Testis (tissue), 3 donors: Measurements from ENCODE around the gene CDK14. TPM values are rescaled to one million over a fixed set of nuclear protein-coding genes. Genes with fewer than 3 reads are reported as not detected.

ENCODE experiments used
- DNase-seq: peaks from one replicate; pipeline ENCODE4 v3.0.0-alpha.2; 2019
- H3K27ac ChIP-seq, 2 donors: fragments of 200-600 bp; sonication (generic); one replicate each; pipeline ENCODE4 v1.5.1; 2019
- H3K27me3 ChIP-seq: fragments of 200-600 bp; sonication (generic); one replicate; pipeline ENCODE4 v1.5.1; 2019
- H3K36me3 ChIP-seq: fragments of 200-600 bp; sonication (generic); one replicate; pipeline ENCODE4 v1.5.1; 2017; ENCODE audit warnings: low read depth; ENCODE audit errors: missing control alignments
- H3K4me1 ChIP-seq: fragments of 200-600 bp; sonication (generic); one replicate; pipeline ENCODE4 v1.5.1; 2019
- H3K4me3 ChIP-seq, 2 donors: fragments of 200-600 bp; sonication (generic); one replicate each; pipeline ENCODE4 v1.5.1; 2017 to 2019
- H3K9me3 ChIP-seq: fragments of 200-600 bp; sonication (generic); one replicate; pipeline ENCODE4 v1.5.1; 2017
- POLR2A ChIP-seq: fragments of 450-650 bp; IDR thresholded peaks from one replicate; pipeline ENCODE4 v1.6.1; 2017; ENCODE audit warnings: antibody characterized with exemption, mild to moderate bottlenecking, moderate library complexity
- WGBS, 2 donors: methylation state at CpG; one replicate each; pipeline ENCODE4 v1.1.5; 2018; 5-methylcytosine and 5-hydroxymethylcytosine counted together
- intact Hi-C: fragments of 100-400 bp; cut with DNase I; formaldehyde crosslinking; loops from one replicate; pipeline ENCODE4 v1.15.1; 2023; ENCODE audit warnings: low total_unique reads
- polyA plus RNA-seq: library from polyadenylated mRNA; stranded (reverse); fragments of 350-450 nt; fragmentation: Illumina TruSeq; extraction: RNeasy Lipid Tissue Mini Kit (QIAGEN cat#74804); gene quantifications from one replicate; pipeline ENCODE4 v1.2.3, GENCODE V29; 2014; ENCODE audit warnings: low read depth, low replicate concordance; ENCODE audit not compliant: insufficient read depth
- total RNA-seq, 2 donors: library from RNA; depleted of rRNA; stranded (reverse); fragments of >200 nt; gene quantifications; one replicate each; pipeline ENCODE4 v1.2.3, GENCODE V29; 2016
- TF ChIP-seq, protein P1 (sequence below), 3 experiments: fragments of 450-650 bp in 2 of 3; fragments of 200-600 bp in 1 of 3; sonication (generic) in 1 of 3; IDR thresholded peaks; one replicate each; pipeline ENCODE4 v1.5.1; 2016 to 2019; ENCODE audit warnings: antibody characterized with exemption in 3 of 3, mild to moderate bottlenecking in 2 of 3, moderate library complexity in 1 of 3

CDK14 gene
- total and polyA plus RNA-seq, 3 donors from 2014 or later = 18.9 to 22.7 (median 19.5) TPM

DNA sequence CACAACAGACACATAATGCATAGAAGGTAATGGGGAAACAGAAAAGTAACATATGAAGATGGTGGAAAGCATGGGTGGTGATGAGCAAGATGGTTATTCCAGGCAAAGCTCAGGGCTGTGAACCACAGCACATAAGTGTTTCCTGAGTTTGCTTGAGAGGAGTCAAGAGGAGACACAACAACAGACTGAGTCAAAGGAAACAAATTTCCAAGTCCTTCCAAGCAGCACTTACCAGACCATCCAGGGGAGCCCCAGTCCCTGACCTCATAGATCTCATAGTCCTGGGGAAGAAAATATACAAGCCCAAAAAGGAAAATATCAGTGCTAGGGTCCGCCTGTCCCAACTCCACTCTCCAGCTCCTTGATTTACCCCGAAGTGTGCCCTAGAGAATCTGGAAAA is 451.5 kb downstream of the CDK14 start:
- DNase-seq = no peak
- TF ChIP-seq, protein P1, sequence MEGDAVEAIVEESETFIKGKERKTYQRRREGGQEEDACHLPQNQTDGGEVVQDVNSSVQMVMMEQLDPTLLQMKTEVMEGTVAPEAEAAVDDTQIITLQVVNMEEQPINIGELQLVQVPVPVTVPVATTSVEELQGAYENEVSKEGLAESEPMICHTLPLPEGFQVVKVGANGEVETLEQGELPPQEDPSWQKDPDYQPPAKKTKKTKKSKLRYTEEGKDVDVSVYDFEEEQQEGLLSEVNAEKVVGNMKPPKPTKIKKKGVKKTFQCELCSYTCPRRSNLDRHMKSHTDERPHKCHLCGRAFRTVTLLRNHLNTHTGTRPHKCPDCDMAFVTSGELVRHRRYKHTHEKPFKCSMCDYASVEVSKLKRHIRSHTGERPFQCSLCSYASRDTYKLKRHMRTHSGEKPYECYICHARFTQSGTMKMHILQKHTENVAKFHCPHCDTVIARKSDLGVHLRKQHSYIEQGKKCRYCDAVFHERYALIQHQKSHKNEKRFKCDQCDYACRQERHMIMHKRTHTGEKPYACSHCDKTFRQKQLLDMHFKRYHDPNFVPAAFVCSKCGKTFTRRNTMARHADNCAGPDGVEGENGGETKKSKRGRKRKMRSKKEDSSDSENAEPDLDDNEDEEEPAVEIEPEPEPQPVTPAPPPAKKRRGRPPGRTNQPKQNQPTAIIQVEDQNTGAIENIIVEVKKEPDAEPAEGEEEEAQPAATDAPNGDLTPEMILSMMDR (IDR thresholded peaks at IDR 0.05) = no peak
- no peak for TF ChIP-seq POLR2A
- Histone ChIP-seq H3K4me3 (no peak overlapping the region), H3K36me3 (no peaks in the 10 kb centered on the region), H3K9me3 (no peaks in the 10 kb centered on the region), H3K27me3 (no peaks in the 10 kb centered on the region), H3K27ac (peak overlapping the region; percentile 14 to 64), H3K4me1 (peaks cover 8% of the 10 kb centered on the region)
- intact Hi-C loops = no loop called here
- WGBS, 2 donors = 73 to 82% methylated on average over 2 of the region's 2 CpGs

DNA sequence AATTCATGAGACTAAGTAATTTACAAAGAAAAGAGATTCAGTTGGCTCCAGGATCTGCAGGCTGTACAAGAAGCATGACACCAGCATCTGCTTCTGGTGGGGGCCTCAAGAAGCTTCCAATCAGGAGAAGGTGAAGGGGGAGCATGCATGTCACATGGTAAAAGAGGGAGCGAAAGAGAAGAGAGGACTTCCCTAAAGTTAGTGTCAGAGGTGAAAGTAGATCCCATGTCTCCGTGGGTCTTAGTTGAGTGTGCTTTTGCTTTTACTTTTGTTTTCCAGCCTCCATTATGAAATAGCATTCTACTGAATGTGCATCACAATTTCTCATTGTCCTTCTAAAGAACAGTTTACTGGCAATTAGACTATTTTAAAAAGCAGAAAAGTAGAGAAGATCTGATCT is 454.6 kb downstream of the CDK14 start:
- intact Hi-C loops = no loop called here
- H3K9me3 ChIP-seq = no peaks in the 10 kb centered on the region
- DNase-seq = no peak
- no peaks in the 10 kb centered on the region for H3K4me1 ChIP-seq
- no peaks in the 10 kb centered on the region for H3K36me3 ChIP-seq
- TF ChIP-seq, protein P1 (IDR thresholded peaks at IDR 0.05) = no peak
- no peak for TF ChIP-seq POLR2A
- H3K27ac ChIP-seq = no peak overlapping the region
- H3K4me3 ChIP-seq = no peak overlapping the region
- 45 to 60% methylated on average over 2 of the region's 2 CpGs for WGBS, 2 donors
- H3K27me3 ChIP-seq = no peaks in the 10 kb centered on the region

- DNase-seq = no peak
- Histone ChIP-seq H3K4me1 (no peaks in the 10 kb centered on the region), H3K27ac (no peak overlapping the region), H3K4me3 (no peak overlapping the region), H3K27me3 (no peaks in the 10 kb centered on the region), H3K36me3 (no peaks in the 10 kb centered on the region), H3K9me3 (no peaks in the 10 kb centered on the region)
- TF ChIP-seq, protein P1 (IDR thresholded peaks at IDR 0.05) = no peak
- no peak for TF ChIP-seq POLR2A
- intact Hi-C loops = no loop called here
- WGBS, 2 donors = 80 to 92% methylated on average over 3 of the region's 3 CpGs
These were observed 455.8 kb downstream of the CDK14 start for GRCh38 chr7:91051966-91052365.

DNA sequence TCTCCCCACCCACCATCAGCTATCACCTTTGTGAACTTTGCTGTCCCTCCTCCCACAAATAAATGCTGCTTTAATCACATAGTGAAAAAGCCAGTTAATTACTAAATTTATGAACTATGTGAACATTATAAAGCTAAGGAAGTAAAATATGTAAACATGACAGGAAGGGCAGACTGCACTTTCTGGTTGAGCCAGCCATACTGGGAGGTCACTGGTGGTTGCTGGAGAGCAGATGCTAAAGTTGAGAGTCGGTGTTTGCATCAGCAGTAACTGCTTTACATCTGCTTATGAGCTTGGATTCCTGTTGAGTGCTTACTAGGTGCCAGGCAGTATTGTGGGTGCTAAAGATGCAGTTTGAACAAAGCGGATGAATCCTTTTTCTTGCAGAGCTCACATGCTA is 458.3 kb downstream of the CDK14 start:
- no peaks in the 10 kb centered on the region for H3K4me1 ChIP-seq
- 76 to 82% methylated on average over 2 of the region's 2 CpGs for WGBS, 2 donors
- H3K27me3 ChIP-seq = no peaks in the 10 kb centered on the region
- no peaks in the 10 kb centered on the region for H3K9me3 ChIP-seq
- no peak overlapping the region for H3K27ac ChIP-seq
- DNase-seq = no peak
- no peak for TF ChIP-seq POLR2A
- TF ChIP-seq, protein P1 (IDR thresholded peaks at IDR 0.05) = no peak
- intact Hi-C loops = no loop called here
- H3K36me3 ChIP-seq = no peaks in the 10 kb centered on the region
- no peak overlapping the region for H3K4me3 ChIP-seq

GRCh38 chr7:91055219-91055618 is 459.1 kb downstream of the CDK14 start:
- no peak for DNase-seq
- Histone ChIP-seq H3K27ac (no peak overlapping the region), H3K4me1 (no peaks in the 10 kb centered on the region), H3K36me3 (no peaks in the 10 kb centered on the region), H3K9me3 (no peaks in the 10 kb centered on the region), H3K4me3 (no peak overlapping the region), H3K27me3 (no peaks in the 10 kb centered on the region)
- WGBS, 2 donors = 54 to 63% methylated on average over 2 of the region's 2 CpGs
- intact Hi-C loops = no loop called here
- TF ChIP-seq POLR2A = no peak
- TF ChIP-seq, protein P1 (IDR thresholded peaks at IDR 0.05) = no peak
